PC-9 (cell line): ENCODE results near the gene CNIH3. TPM values are rescaled to one million over a fixed set of nuclear protein-coding genes. Genes with fewer than 3 reads are reported as not detected.

Source experiments
- BruUV-seq: library from RNA; stranded (reverse); fragments of 400-500 nt; replicated peaks from 2 replicates; lab custom pipeline; 2021; lab: Mats Ljungman, UMichigan
- CTCF ChIA-PET: fragments of 300-600 bp; sonication (Branson Sonifier 250); formaldehyde crosslinking; loops from one replicate; lab custom pipeline; 2022; ENCODE audit warnings: antibody characterized with exemption; lab: Charles Lee
- POLR2A ChIA-PET: fragments of 300-600 bp; sonication (Branson Sonifier 250); formaldehyde crosslinking; loops from one replicate; lab custom pipeline; 2022; ENCODE audit warnings: antibody characterized with exemption; ENCODE audit not compliant: unreplicated experiment; lab: Charles Lee
- DNase-seq, 2 experiments: peaks; one replicate each; pipeline versions ENCODE4 v3.0.0 to v3.0.0-alpha.2; 2015 to 2022; ENCODE audit warnings: mixed read lengths in 1 of 2
- H2AFZ ChIP-seq: fragments of 200-600 bp; sonication (generic); 2 replicates; pipeline ENCODE4 v1.8.1; 2017; ENCODE audit warnings: antibody characterized with exemption
- H3F3A ChIP-seq: fragments of 200-600 bp; sonication (generic); 2 replicates; pipeline ENCODE4 v1.8.1; 2017; ENCODE audit warnings: antibody characterized with exemption, mild to moderate bottlenecking, low read depth; ENCODE audit not compliant: insufficient read depth
- H3K27ac ChIP-seq: fragments of 200-600 bp; sonication (generic); 2 replicates; pipeline ENCODE4 v1.6.1; 2016; ENCODE audit warnings: mixed run types
- H3K27me3 ChIP-seq: fragments of 200-600 bp; sonication (generic); 2 replicates; pipeline ENCODE4 v1.6.1; 2016; ENCODE audit warnings: low read depth, mixed run types; ENCODE audit not compliant: insufficient read depth
- H3K36me3 ChIP-seq: fragments of 200-600 bp; sonication (generic); 2 replicates; pipeline ENCODE4 v1.6.1; 2016; ENCODE audit warnings: low read depth, mixed run types
- H3K4me1 ChIP-seq: fragments of 200-600 bp; sonication (generic); replicated peaks from 2 replicates; pipeline ENCODE4 v1.6.1; 2016; ENCODE audit warnings: mixed run types; ENCODE audit not compliant: insufficient read depth
- H3K4me2 ChIP-seq: fragments of 200-600 bp; sonication (generic); 2 replicates; pipeline ENCODE4 v1.6.1; 2017; ENCODE audit warnings: mixed run types
- H3K4me3 ChIP-seq: fragments of 200-600 bp; sonication (generic); 2 replicates; pipeline ENCODE4 v1.6.1; 2016; ENCODE audit warnings: mixed run types
- H3K79me2 ChIP-seq: fragments of 200-600 bp; sonication (generic); 2 replicates; pipeline ENCODE4 v1.6.1; 2017; ENCODE audit warnings: low read depth, mixed run types
- H3K9me2 ChIP-seq: fragments of 200-600 bp; sonication (generic); 2 replicates; pipeline ENCODE4 v1.8.1; 2017; ENCODE audit warnings: mild to moderate bottlenecking; ENCODE audit not compliant: insufficient read depth
- H3K9me3 ChIP-seq: fragments of 200-600 bp; sonication (generic); 2 replicates; pipeline ENCODE4 v1.8.1; 2016; ENCODE audit warnings: low read depth; ENCODE audit not compliant: insufficient read depth
- H4K20me1 ChIP-seq: fragments of 200-600 bp; sonication (generic); 2 replicates; pipeline ENCODE4 v1.8.1; 2017; ENCODE audit not compliant: insufficient read depth
- CTCF ChIP-seq: fragments of 200-600 bp; sonication (generic); conservative IDR thresholded peaks from 2 replicates; pipeline ENCODE4 v1.6.1; 2017; ENCODE audit warnings: mixed run types, antibody characterized with exemption, mild to moderate bottlenecking, moderate library complexity
- EZH2 ChIP-seq: fragments of 200-600 bp; sonication (generic); IDR thresholded peaks from 2 replicates; pipeline ENCODE4 v1.8.0; 2017; ENCODE audit warnings: antibody characterized with exemption, low read depth
- intact Hi-C: fragments of 100-400 bp; cut with micrococcal nuclease; formaldehyde crosslinking; loops from one replicate; pipeline ENCODE4 v1.10.0; 2022; ENCODE audit not compliant: unreplicated experiment
- total RNA-seq: library from RNA; stranded (reverse); gene quantifications from 2 replicates; pipeline ENCODE4 v1.2.3, GENCODE V29; 2021

The CNIH3 gene
- total RNA-seq, 1 experiment from 2014 or later = 8.4 TPM

GRCh38 chr1:224760163-224760562 is 144.0 kb downstream of the CNIH3 start:
- intact Hi-C loops = no loop called here
- Histone ChIP-seq H2AFZ (no peak overlapping the region), H3K9me2 (no peaks in the 10 kb centered on the region), H3K27me3 (no peaks in the 10 kb centered on the region), H3F3A (no peaks in the 10 kb centered on the region), H3K4me1 (no peaks in the 10 kb centered on the region), H3K4me3 (no peak overlapping the region), H3K4me2 (no peak overlapping the region), H3K9me3 (peaks cover 12% of the 10 kb centered on the region; the same call in 1 of the 2 replicates), H3K36me3 (no peaks in the 10 kb centered on the region), H3K79me2 (no peaks in the 10 kb centered on the region), H3K27ac (no peak overlapping the region), H4K20me1 (no peaks in the 10 kb centered on the region)
- ChIA-PET CTCF (no interaction called here), POLR2A (no interaction called here)
- BruUV-seq = no TSS peak
- TF ChIP-seq CTCF = no peak
- TF ChIP-seq EZH2 = no peak
- DNase-seq = no peak

- H3K27ac ChIP-seq = no peak overlapping the region
Observed at GRCh38 chr1:224761245-224761644, 145.1 kb downstream of the CNIH3 start.

GRCh38 chr1:224762046-224762445 is 145.9 kb downstream of the CNIH3 start:
- BruUV-seq = no TSS peak
- no peak overlapping the region for H3K4me2 ChIP-seq
- H3K9me3 ChIP-seq = peaks cover 12% of the 10 kb centered on the region; the same call in 1 of the 2 replicates
- H3K27ac ChIP-seq = no peak overlapping the region
- H2AFZ ChIP-seq = no peak overlapping the region
- no peak for TF ChIP-seq CTCF
- no peak for TF ChIP-seq EZH2
- no peaks in the 10 kb centered on the region for H3K9me2 ChIP-seq
- H3K79me2 ChIP-seq = no peaks in the 10 kb centered on the region
- H3F3A ChIP-seq = no peaks in the 10 kb centered on the region
- H3K4me3 ChIP-seq = no peak overlapping the region
- no peaks in the 10 kb centered on the region for H4K20me1 ChIP-seq
- H3K4me1 ChIP-seq = no peaks in the 10 kb centered on the region
- no peaks in the 10 kb centered on the region for H3K36me3 ChIP-seq
- no peak for DNase-seq
- intact Hi-C loops = no loop called here
- ChIA-PET POLR2A (no interaction called here), CTCF (no interaction called here)
- no peaks in the 10 kb centered on the region for H3K27me3 ChIP-seq

More at GRCh38 chr1:224761245-224761644, 145.1 kb downstream of the CNIH3 start:
- Histone ChIP-seq H3K9me3 (peaks cover 12% of the 10 kb centered on the region; the same call in 1 of the 2 replicates), H3K27me3 (no peaks in the 10 kb centered on the region), H3K4me1 (no peaks in the 10 kb centered on the region), H3K4me3 (no peak overlapping the region), H4K20me1 (no peaks in the 10 kb centered on the region), H3K4me2 (no peak overlapping the region), H2AFZ (no peak overlapping the region), H3K9me2 (no peaks in the 10 kb centered on the region), H3F3A (no peaks in the 10 kb centered on the region), H3K79me2 (no peaks in the 10 kb centered on the region), H3K36me3 (no peaks in the 10 kb centered on the region)
- POLR2A ChIA-PET = interaction anchor here (0.6 to 0.7 kb wide), 2 partner anchors 22 to 25 kb away, joined by 4 to 5 read pairs; no protein-coding TSS in a partner anchor
- intact Hi-C loops = no loop called here
- no peak for TF ChIP-seq CTCF
- no peak for TF ChIP-seq EZH2
- no TSS peak for BruUV-seq
- CTCF ChIA-PET = no interaction called here
- DNase-seq = no peak
